Measurements from ENCODE around the gene C1QC.

The C1QC gene

DNA sequence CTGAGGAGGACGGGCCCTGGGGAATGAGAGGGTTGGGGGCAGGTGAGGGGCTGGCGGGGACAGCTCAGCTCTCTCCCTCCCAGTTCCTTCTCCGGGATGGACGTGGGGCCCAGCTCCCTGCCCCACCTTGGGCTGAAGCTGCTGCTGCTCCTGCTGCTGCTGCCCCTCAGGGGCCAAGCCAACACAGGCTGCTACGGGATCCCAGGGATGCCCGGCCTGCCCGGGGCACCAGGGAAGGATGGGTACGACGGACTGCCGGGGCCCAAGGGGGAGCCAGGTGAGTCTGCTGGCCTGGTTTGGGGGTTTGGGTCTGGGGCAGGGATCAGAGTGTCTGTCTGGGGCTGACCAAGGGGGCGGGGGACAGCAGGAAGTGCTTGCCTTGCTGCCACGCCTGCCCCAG, 495 bp downstream of the C1QC start:
- Mint-ChIP-seq H3K9me3 (no peaks in the 10 kb centered on the region), H3K27ac (no peak overlapping the region), H3K4me3 (no peak overlapping the region), H3K36me3 (ENCODE audit: insufficient read depth) (no peaks in the 10 kb centered on the region), H3K27me3 (peaks cover 20 to 75% of the 10 kb centered on the region in 2 donors), H3K4me1 (ENCODE audit: low read depth in 2 of 2) (no peaks in the 10 kb centered on the region)
- DNase-seq (no peak), ATAC-seq (replicated peaks) (no peak)

DNA sequence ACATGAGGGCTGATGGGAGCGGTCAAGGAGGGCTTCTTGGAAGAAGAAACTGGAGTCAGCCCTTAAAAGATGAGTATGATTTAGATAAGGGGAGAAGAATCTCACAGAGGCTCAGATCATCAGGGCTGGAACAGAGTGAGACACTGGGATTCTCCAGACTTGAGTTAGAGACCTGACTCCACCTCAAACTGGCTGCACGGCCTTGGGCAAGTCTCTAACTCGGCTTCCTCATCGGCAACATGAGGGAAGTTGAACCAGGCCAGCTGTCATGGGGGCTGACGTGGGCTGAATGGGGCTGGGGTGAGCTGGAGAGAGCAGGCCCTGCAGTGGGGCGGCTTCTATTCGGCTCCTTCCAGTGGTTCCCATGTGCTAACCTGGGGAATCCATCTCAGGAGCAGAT, 2.5 kb downstream of the C1QC start:
- ATAC-seq (replicated peaks) (no peak), DNase-seq (no peak)
- no peaks in the 10 kb centered on the region for H3K36me3 Mint-ChIP-seq (ENCODE audit: insufficient read depth)

GRCh38 chr1:22646384-22646783, 3.0 kb downstream of the C1QC start:
- H3K4me1 Mint-ChIP-seq (ENCODE audit: low read depth in 2 of 2), result no peaks in the 10 kb centered on the region
- no peak overlapping the region for H3K27ac Mint-ChIP-seq
- DNase-seq (no peak), ATAC-seq (replicated peaks) (no peak)
- H3K4me3 Mint-ChIP-seq, result no peak overlapping the region
- no peaks in the 10 kb centered on the region for H3K9me3 Mint-ChIP-seq
- peaks cover 20 to 72% of the 10 kb centered on the region in 2 donors for H3K27me3 Mint-ChIP-seq
- no peaks in the 10 kb centered on the region for H3K36me3 Mint-ChIP-seq (ENCODE audit: insufficient read depth)

More for the DNA sequence above, 2.5 kb downstream of the C1QC start:
- Mint-ChIP-seq H3K4me3 (no peak overlapping the region), H3K27me3 (peaks cover 20 to 70% of the 10 kb centered on the region in 2 donors), H3K4me1 (ENCODE audit: low read depth in 2 of 2) (no peaks in the 10 kb centered on the region), H3K27ac (no peak overlapping the region), H3K9me3 (no peaks in the 10 kb centered on the region)

- Mint-ChIP-seq H3K4me1 (ENCODE audit: low read depth in 2 of 2) (no peaks in the 10 kb centered on the region), H3K4me3 (no peak overlapping the region), H3K9me3 (no peaks in the 10 kb centered on the region), H3K36me3 (ENCODE audit: insufficient read depth) (no peaks in the 10 kb centered on the region), H3K27me3 (peaks cover 17 to 63% of the 10 kb centered on the region in 2 donors), H3K27ac (no peak overlapping the region)
- no peak for ATAC-seq (replicated peaks)
- DNase-seq, result no peak
Measured at GRCh38 chr1:22650089-22650693, 6.8 kb downstream of the C1QC start.

- no peaks in the 10 kb centered on the region for H3K4me1 Mint-ChIP-seq (ENCODE audit: low read depth in 2 of 2)
- H3K4me3 Mint-ChIP-seq, result no peak overlapping the region
- ATAC-seq (replicated peaks) (no peak), DNase-seq (no peak)
- H3K27me3 Mint-ChIP-seq, result peaks cover 16 to 70% of the 10 kb centered on the region in 2 donors
- H3K36me3 Mint-ChIP-seq (ENCODE audit: insufficient read depth), result no peaks in the 10 kb centered on the region
- H3K9me3 Mint-ChIP-seq, result no peaks in the 10 kb centered on the region
- H3K27ac Mint-ChIP-seq, result no peak overlapping the region
Measured at GRCh38 chr1:22651941-22652856, 8.8 kb downstream of the C1QC start.

- no peak within 1 kb of the TSS for H3K27ac Mint-ChIP-seq
- peaks cover 16 to 70% of the 10 kb centered on the region in 2 donors for H3K27me3 Mint-ChIP-seq
- no peaks in the 10 kb centered on the region for H3K36me3 Mint-ChIP-seq (ENCODE audit: insufficient read depth)
- H3K4me3 Mint-ChIP-seq, result no peak within 1 kb of the TSS
- DNase-seq (no peak), ATAC-seq (replicated peaks) (no peak)
- H3K4me1 Mint-ChIP-seq (ENCODE audit: low read depth in 2 of 2), result no peaks in the 10 kb centered on the region
- H3K9me3 Mint-ChIP-seq, result no peaks in the 10 kb centered on the region
Measured at GRCh38 chr1:22652881-22653316, 9.5 kb downstream of the C1QC start, which contains the start of gene C1QB. Gene C1QB, plus strand, starts transcription at chr1:22653236. Its CDS starts 6,227 bp downstream, at chr1:22659463.

DNA sequence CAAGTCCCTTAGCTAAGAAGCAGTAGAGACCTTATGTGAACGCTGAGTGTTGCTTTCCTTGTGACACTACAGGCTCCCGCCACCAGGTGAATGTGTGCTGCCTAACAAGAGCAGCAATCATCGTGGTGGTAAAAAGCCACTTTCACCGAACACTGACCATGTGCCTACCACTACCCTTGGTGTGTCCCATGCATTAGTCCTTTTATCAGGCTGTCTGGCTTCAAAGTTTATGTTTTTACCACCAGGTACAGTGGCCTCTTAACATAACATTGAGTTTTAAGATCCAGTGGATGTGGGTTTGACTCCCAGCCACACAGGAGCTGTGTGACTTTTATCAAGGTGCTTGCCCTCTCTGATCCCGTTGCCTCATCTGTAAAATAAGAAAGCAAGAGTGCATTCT, 11.3 kb downstream of the C1QC start:
- DNase-seq, result no peak
- H3K27ac Mint-ChIP-seq, result no peak overlapping the region
- peaks cover 29 to 81% of the 10 kb centered on the region in 2 donors for H3K27me3 Mint-ChIP-seq
- ATAC-seq (replicated peaks), result no peak
- no peaks in the 10 kb centered on the region for H3K4me1 Mint-ChIP-seq (ENCODE audit: low read depth in 2 of 2)
- no peaks in the 10 kb centered on the region for H3K9me3 Mint-ChIP-seq
- H3K4me3 Mint-ChIP-seq, result no peak overlapping the region
- H3K36me3 Mint-ChIP-seq (ENCODE audit: insufficient read depth), result no peaks in the 10 kb centered on the region

GRCh38 chr1:22658385-22659163, 15.1 kb downstream of the C1QC start:
- H3K4me1 Mint-ChIP-seq (ENCODE audit: low read depth in 2 of 2), result peaks cover 0 to 5% of the 10 kb centered on the region in 2 donors
- no peak overlapping the region for H3K27ac Mint-ChIP-seq
- H3K9me3 Mint-ChIP-seq, result no peaks in the 10 kb centered on the region
- ATAC-seq (replicated peaks) (no peak), DNase-seq (no peak)
- no peak overlapping the region for H3K4me3 Mint-ChIP-seq
- no peaks in the 10 kb centered on the region for H3K36me3 Mint-ChIP-seq (ENCODE audit: insufficient read depth)
- H3K27me3 Mint-ChIP-seq, result peaks cover 42 to 79% of the 10 kb centered on the region in 2 donors

- ATAC-seq (replicated peaks) (no peak), DNase-seq (no peak)
- no peaks in the 10 kb centered on the region for H3K9me3 Mint-ChIP-seq
- H3K27me3 Mint-ChIP-seq, result peaks cover 48 to 89% of the 10 kb centered on the region in 2 donors
- no peaks in the 10 kb centered on the region for H3K36me3 Mint-ChIP-seq (ENCODE audit: insufficient read depth)
- H3K27ac Mint-ChIP-seq, result no peak overlapping the region
- peaks cover 0 to 5% of the 10 kb centered on the region in 2 donors for H3K4me1 Mint-ChIP-seq (ENCODE audit: low read depth in 2 of 2)
- no peak overlapping the region for H3K4me3 Mint-ChIP-seq
Measured at GRCh38 chr1:22660716-22661241, 17.3 kb downstream of the C1QC start.

GRCh38 chr1:22661880-22662279, 18.4 kb downstream of the C1QC start:
- H3K9me3 Mint-ChIP-seq, result no peaks in the 10 kb centered on the region
- peaks cover 0 to 5% of the 10 kb centered on the region in 2 donors for H3K4me1 Mint-ChIP-seq (ENCODE audit: low read depth in 2 of 2)
- peak overlapping the region in 1 of 2 donors; percentile 45 for H3K27ac Mint-ChIP-seq
- no peak overlapping the region for H3K4me3 Mint-ChIP-seq
- no peak for ATAC-seq (replicated peaks)
- H3K36me3 Mint-ChIP-seq (ENCODE audit: insufficient read depth), result no peaks in the 10 kb centered on the region
- peaks cover 44 to 84% of the 10 kb centered on the region in 2 donors for H3K27me3 Mint-ChIP-seq
- DNase-seq, result no peak

DNA sequence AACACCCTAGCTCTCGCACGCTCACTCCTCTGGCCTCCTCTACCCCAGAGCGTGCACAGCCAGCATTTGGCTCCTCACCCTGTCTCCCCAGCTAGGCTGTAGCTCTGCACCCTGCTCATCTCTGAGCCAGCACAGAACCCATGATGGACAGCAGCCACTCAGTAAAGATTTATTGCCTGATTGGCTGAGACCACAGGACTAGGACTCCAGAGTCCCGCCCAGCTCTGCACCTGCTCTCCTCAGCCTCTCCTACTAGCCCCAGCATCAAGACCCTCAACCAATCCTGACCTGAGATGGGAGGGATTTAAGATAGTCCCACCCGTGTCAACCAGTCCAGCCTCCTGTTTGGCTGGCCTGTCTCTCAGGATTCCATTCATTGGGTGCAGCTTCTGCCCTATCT, 18.9 kb downstream of the C1QC start:
- Mint-ChIP-seq H3K4me1 (ENCODE audit: low read depth in 2 of 2) (peaks cover 0 to 5% of the 10 kb centered on the region in 2 donors), H3K9me3 (no peaks in the 10 kb centered on the region), H3K36me3 (ENCODE audit: insufficient read depth) (no peaks in the 10 kb centered on the region), H3K27ac (peak overlapping the region in 1 of 2 donors; percentile 45), H3K4me3 (no peak overlapping the region), H3K27me3 (peaks cover 46 to 84% of the 10 kb centered on the region in 2 donors)
- ATAC-seq (replicated peaks) (no peak), DNase-seq (no peak)

DNA sequence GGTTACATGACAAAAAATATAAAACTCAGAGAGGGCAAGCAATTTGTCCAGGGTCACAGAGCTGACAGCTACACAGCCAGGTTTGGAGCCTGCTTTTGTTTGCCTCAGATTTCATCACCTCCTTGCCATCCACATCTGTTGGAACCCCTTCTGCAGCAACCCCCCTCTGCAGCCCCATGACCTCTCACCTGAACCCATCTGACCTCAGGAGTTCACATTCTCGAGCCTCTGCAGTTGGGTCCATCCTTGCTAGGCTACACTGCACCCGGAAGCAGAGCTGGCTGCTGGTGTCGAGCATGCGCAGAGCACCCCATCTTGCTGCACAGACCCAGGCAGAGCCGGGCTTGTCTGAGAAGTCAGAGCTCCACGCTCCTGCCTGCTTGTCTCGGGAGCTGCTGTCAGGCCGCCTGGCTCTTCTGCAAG, 19.6 kb downstream of the C1QC start:
- Mint-ChIP-seq H3K27ac (no peak overlapping the region), H3K9me3 (no peaks in the 10 kb centered on the region), H3K4me3 (no peak overlapping the region), H3K27me3 (peaks cover 53 to 84% of the 10 kb centered on the region in 2 donors), H3K36me3 (ENCODE audit: insufficient read depth) (no peaks in the 10 kb centered on the region), H3K4me1 (ENCODE audit: low read depth in 2 of 2) (peaks cover 0 to 5% of the 10 kb centered on the region in 2 donors)
- DNase-seq (no peak), ATAC-seq (replicated peaks) (no peak)

DNA sequence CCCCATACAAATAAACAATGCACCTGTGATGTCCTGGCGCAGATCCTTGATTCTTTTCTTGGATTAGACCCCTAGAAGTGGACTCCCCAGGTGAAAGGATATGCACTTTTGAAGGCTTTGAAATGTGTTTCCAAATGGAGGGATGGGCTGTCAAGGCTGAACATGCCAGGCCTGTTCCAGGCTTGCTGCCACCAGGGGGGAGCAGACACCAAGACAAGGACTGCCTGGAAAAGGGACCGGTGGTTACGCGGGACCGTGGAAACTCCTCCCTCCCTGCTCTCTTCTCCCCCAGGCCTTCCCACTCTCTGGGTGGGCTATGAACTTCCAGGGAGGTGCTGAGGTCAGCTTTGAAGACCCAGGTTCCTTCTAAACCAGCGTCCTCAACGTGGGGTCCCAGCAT, 22.3 kb downstream of the C1QC start:
- H3K27me3 Mint-ChIP-seq, result peaks cover 63 to 92% of the 10 kb centered on the region in 2 donors
- peaks cover 0 to 5% of the 10 kb centered on the region in 2 donors for H3K4me1 Mint-ChIP-seq (ENCODE audit: low read depth in 2 of 2)
- no peaks in the 10 kb centered on the region for H3K9me3 Mint-ChIP-seq
- H3K4me3 Mint-ChIP-seq, result no peak overlapping the region
- no peak for ATAC-seq (replicated peaks)
- H3K27ac Mint-ChIP-seq, result no peak overlapping the region
- DNase-seq, result no peak
- no peaks in the 10 kb centered on the region for H3K36me3 Mint-ChIP-seq (ENCODE audit: insufficient read depth)
